Endometrial microvascular endothelial cells (primary cell): Measurements from ENCODE around the gene SUN1. TPM values are rescaled to one million over a fixed set of nuclear protein-coding genes. Genes with fewer than 3 reads are reported as not detected.
"Not testable (repeated sequence)": the region's sequence is repeated elsewhere in the genome, so short reads cannot be mapped to it uniquely, and the experiment has no call there.

Source experiments
- in situ Hi-C: cut with HindIII; loops from 2 replicates; pipeline ENCODE4 v1.10.0; 2017; ENCODE audit warnings: low sequenced_read_pairs, low pct_unique_long_range_greater_than_20kb; ENCODE audit errors: inconsistent ontology term
- total RNA-seq: library from RNA; depleted of rRNA; stranded (reverse); fragments of >200 nt; gene quantifications from one replicate; pipeline ENCODE4 v1.2.3, GENCODE V29; 2015; ENCODE audit errors: inconsistent ontology term

Gene SUN1
- total RNA-seq, 1 donor from 2014 or later = 100 TPM

- in situ Hi-C loops = no loop called here
Observed at GRCh38 chr7:921581-922333, 89.5 kb downstream of the SUN1 start.

GRCh38 chr7:922334-923107 lies 90.2 kb downstream of the SUN1 start:
- in situ Hi-C loops = no loop called here

GRCh38 chr7:923108-924041 lies 91.1 kb downstream of the SUN1 start:
- in situ Hi-C loops = no loop called here

DNA sequence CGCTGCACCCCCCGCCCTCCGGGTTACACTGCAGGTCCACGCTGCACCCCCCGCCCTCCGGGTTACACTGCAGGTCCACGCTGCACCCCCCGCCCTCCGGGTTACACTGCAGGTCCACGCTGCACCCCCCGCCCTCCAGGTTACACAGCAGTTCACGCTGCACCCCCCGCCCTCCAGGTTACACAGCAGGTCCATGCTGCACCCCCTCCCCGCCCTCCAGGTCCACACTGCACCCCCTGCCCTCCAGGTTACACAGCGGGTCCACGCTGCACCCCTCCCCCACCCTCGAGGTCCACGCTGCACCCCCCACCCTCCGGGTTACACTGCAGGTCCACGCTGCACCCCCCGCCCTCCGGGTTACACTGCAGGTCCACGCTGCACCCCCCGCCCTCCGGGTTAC lies 91.8 kb downstream of the SUN1 start:
- in situ Hi-C loops = not testable (repeated sequence)

Other genes starting within 250 kb of the SUN1 start
- 55.6 TPM for gene DNAAF5, start 105.8 kb upstream of the SUN1 start, total RNA-seq
- 17.2 TPM for gene PRKAR1B, start 105.2 kb upstream of the SUN1 start, total RNA-seq
- 45.6 TPM for gene GET4, start 44.1 kb downstream of the SUN1 start, total RNA-seq
- 6.4 TPM for gene ADAP1, start 122.2 kb downstream of the SUN1 start, total RNA-seq
- 5.6 TPM for gene COX19, start 143.1 kb downstream of the SUN1 start, total RNA-seq
- not detected for gene CYP2W1, start 150.7 kb downstream of the SUN1 start, total RNA-seq
- gene GPR146, start 212.1 kb downstream of the SUN1 start, total RNA-seq = 5.2 TPM